Breast epithelium (tissue), 4 donors: Measurements from ENCODE around the gene KDM6B. TPM values are rescaled to one million over a fixed set of nuclear protein-coding genes. Genes with fewer than 3 reads are reported as not detected.
A peak's percentile ranks its signal among the peaks of the same experiment; 100 is the strongest.
"Not testable (repeated sequence)": the region's sequence is repeated elsewhere in the genome, so short reads cannot be mapped to it uniquely, and the experiment has no call there.

Experiments
- DNase-seq, 2 donors: peaks; one replicate each; pipeline ENCODE4 v3.0.0-alpha.2; 2019; ENCODE audit warnings: low spot score in 2 of 2
- H3K27ac ChIP-seq, 2 donors: fragments of 200-600 bp; sonication (generic) in 1 of 2; one replicate each; pipeline ENCODE4 v1.5.1; 2016 to 2019; ENCODE audit warnings: mild to moderate bottlenecking in 1 of 2
- H3K27me3 ChIP-seq, 2 donors: fragments of 200-600 bp; sonication (generic) in 1 of 2; one replicate each; pipeline versions ENCODE4 v1.5.1 to v1.6.0; 2017 to 2019; ENCODE audit warnings: control low read depth in 1 of 2, mild to moderate bottlenecking in 1 of 2
- H3K36me3 ChIP-seq: fragments of 200-600 bp; one replicate; pipeline ENCODE4 v1.5.1; 2019
- H3K4me1 ChIP-seq, 2 donors: fragments of 200-600 bp; sonication (generic); one replicate each; pipeline ENCODE4 v1.5.1; 2016 to 2019; ENCODE audit warnings: control low read depth in 1 of 2
- H3K4me3 ChIP-seq, 3 donors: fragments of 200-600 bp; sonication (generic); 1 replicate in 2 of 3; 2 replicates in 1 of 3; pipeline ENCODE4 v1.5.1; 2016 to 2019; ENCODE audit warnings: mild to moderate bottlenecking in 3 of 3, moderate library complexity in 2 of 3
- H3K9me3 ChIP-seq, 2 donors: fragments of 200-600 bp; sonication (generic) in 1 of 2; one replicate each; pipeline ENCODE4 v1.5.1; 2016 to 2019; ENCODE audit warnings: control low read depth in 1 of 2
- POLR2A ChIP-seq: fragments of 450-650 bp; IDR thresholded peaks from one replicate; pipeline ENCODE4 v1.6.1; 2016; ENCODE audit warnings: antibody characterized with exemption, mild to moderate bottlenecking, moderate library complexity
- POLR2AphosphoS5 ChIP-seq, 3 donors: sonication (generic); formaldehyde crosslinking; IDR thresholded peaks; one replicate each; pipeline ENCODE4 v1.6.1; 2017; ENCODE audit warnings: antibody characterized with exemption in 3 of 3
- intact Hi-C: fragments of 100-400 bp; cut with DNase I; formaldehyde crosslinking; loops from one replicate; pipeline ENCODE4 v1.15.1; 2023; ENCODE audit warnings: low total_unique reads
- total RNA-seq, 3 donors: library from RNA; depleted of rRNA; stranded (reverse); fragments of >200 nt; gene quantifications; one replicate each; pipeline ENCODE4 v1.1.0, GENCODE V29; 2016
- TF ChIP-seq, protein P1 (sequence below), 3 donors: fragments of 450-650 bp; IDR thresholded peaks; one replicate each; pipeline ENCODE4 v1.5.1; 2016 to 2017; ENCODE audit warnings: antibody characterized with exemption in 3 of 3, mild to moderate bottlenecking in 3 of 3, moderate library complexity in 3 of 3

The KDM6B gene
- total RNA-seq, 3 donors from 2014 or later, result 6.4 to 89.7 (median 10.5) TPM

DNA sequence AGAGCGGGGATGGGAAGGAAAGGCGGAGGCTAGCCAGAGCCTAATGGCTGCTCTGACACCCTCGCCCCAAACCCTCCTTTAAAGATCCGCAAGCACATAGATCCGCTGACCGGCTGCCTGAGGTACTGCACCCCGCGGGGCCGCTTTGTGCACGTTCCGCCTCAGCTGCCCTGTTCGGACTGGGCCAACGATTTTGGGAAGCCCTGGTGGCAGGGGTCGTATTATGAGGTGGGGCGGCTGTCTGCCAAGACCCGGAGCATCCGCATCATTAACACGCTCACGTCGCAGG is 24.4 kb downstream of the KDM6B start:
- peak overlapping the region; percentile 95 to 97 for H3K27ac ChIP-seq
- intact Hi-C loops, result loop anchor here (5.0 kb wide), 1 partner anchor 184 kb away; no protein-coding TSS in a partner anchor
- no peaks in the 10 kb centered on the region for H3K36me3 ChIP-seq
- DNase-seq, result peak in 1 of 2 donors; percentile 37
- peaks cover 3 to 21% of the 10 kb centered on the region in 2 donors for H3K4me1 ChIP-seq
- H3K4me3 ChIP-seq, result peak overlapping the region; percentile 55 to 87 (median 73)
- H3K9me3 ChIP-seq, result no peaks in the 10 kb centered on the region
- TF ChIP-seq POLR2A, result no peak
- TF ChIP-seq POLR2AphosphoS5 (IDR thresholded peaks at IDR 0.05), result no peak
- TF ChIP-seq, protein P1, sequence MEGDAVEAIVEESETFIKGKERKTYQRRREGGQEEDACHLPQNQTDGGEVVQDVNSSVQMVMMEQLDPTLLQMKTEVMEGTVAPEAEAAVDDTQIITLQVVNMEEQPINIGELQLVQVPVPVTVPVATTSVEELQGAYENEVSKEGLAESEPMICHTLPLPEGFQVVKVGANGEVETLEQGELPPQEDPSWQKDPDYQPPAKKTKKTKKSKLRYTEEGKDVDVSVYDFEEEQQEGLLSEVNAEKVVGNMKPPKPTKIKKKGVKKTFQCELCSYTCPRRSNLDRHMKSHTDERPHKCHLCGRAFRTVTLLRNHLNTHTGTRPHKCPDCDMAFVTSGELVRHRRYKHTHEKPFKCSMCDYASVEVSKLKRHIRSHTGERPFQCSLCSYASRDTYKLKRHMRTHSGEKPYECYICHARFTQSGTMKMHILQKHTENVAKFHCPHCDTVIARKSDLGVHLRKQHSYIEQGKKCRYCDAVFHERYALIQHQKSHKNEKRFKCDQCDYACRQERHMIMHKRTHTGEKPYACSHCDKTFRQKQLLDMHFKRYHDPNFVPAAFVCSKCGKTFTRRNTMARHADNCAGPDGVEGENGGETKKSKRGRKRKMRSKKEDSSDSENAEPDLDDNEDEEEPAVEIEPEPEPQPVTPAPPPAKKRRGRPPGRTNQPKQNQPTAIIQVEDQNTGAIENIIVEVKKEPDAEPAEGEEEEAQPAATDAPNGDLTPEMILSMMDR (IDR thresholded peaks at IDR 0.05), result peak in 2 of 3 donors; percentile 42 to 56
- H3K27me3 ChIP-seq, result no peaks in the 10 kb centered on the region

DNA sequence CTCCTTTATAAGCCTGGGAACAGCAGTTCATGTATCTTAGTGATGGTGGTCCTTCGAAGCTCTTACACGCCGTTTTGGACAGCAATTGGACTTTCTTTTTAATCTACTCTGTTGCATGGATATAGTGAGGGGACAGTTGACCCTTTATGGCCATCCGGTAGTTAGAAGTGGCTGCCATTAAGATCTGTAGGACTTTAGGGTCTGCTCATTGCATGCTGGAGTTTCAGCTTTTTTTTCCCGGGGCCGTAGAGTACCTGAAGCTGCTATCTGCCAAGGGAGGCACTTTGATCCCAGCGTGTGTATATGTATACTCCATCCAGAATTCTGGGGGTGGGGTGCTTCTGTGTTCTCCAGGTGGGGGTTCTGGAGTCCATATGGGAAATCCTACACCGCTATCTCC is 25.0 kb downstream of the KDM6B start:
- Histone ChIP-seq H3K9me3 (no peaks in the 10 kb centered on the region), H3K36me3 (no peaks in the 10 kb centered on the region), H3K27me3 (no peaks in the 10 kb centered on the region), H3K4me1 (peaks cover 3 to 21% of the 10 kb centered on the region in 2 donors), H3K4me3 (peak overlapping the region in 2 of 3 donors; percentile 73 to 87), H3K27ac (peak overlapping the region; percentile 95 to 97)
- DNase-seq, result peak in 1 of 2 donors; percentile 17
- TF ChIP-seq POLR2A (no peak), POLR2AphosphoS5 (IDR thresholded peaks at IDR 0.05) (no peak)
- TF ChIP-seq, protein P1 (IDR thresholded peaks at IDR 0.05), result no peak
- intact Hi-C loops, result loop anchor here (5.0 kb wide), 1 partner anchor 183 kb away; no protein-coding TSS in a partner anchor

DNA sequence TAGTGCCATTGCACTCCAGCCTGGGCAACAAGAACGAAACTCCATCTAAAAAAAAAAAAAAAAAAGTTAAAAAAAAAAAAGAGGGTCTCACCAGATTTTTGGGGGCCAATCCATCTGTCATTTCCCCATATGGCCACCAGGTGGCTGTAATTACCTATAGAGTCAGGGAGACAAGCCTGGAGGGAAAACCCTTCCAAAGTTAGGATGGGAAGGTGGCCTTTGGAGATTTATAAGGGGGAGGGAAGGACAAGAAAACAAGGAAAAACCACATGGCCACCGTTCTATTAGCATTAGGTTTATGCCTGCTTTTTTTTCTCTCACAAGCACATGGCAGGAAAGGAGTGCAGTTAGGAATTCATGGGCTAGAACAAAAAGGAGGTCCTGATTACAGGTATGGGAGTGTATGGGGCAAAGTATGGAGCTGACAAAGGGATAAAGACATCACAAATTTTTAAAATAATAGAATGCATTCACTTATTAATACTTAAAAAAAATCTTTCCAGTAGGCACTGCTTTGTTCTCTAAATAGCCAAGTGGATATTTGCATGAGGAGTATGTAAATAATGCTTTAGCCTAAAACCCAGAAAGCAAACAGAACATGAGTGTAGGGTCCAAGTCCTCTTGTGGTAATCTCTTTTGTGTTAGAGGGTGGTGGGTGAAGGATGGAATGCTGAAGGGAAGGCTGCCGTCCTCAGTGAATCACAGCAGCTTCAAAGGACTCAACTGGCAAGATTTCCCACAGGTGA is 28.8 kb downstream of the KDM6B start:
- intact Hi-C loops, result loop anchor here (10.0 kb wide), 1 partner anchor 52 kb away; the partner anchor contains the start of gene RNF227
- DNase-seq, result peak in 1 of 2 donors; percentile 45

DNA sequence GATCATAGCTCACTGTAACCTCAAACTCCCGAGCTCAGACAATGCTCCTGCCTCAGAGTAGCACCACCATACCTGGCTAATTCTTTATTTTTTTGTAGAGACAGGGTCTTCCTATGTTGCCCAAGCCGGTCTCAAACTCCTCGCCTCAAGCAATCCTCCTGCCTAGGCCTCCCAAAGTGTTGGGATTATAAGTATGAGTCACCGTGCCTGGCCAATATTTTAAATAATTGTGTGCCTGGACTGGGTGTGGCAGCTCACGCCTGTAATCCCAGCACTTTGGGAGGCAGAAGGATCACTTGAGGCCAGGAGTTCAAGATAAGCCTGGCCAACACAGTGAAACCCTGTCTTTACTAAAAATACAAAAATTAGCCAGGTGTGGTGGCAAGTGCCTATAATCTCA is 30.4 kb downstream of the KDM6B start:
- not testable (repeated sequence) for H3K27ac ChIP-seq, H3K4me1 ChIP-seq, DNase-seq, H3K27me3 ChIP-seq, H3K9me3 ChIP-seq, H3K4me3 ChIP-seq, H3K36me3 ChIP-seq
- intact Hi-C loops, result loop anchor here (10.0 kb wide), 1 partner anchor 50 kb away; the partner anchor contains the start of gene RNF227

More for the DNA sequence above, 28.8 kb downstream of the KDM6B start:
- no peaks in the 10 kb centered on the region for H3K36me3 ChIP-seq
- H3K4me1 ChIP-seq, result peaks cover 0 to 11% of the 10 kb centered on the region in 2 donors
- H3K27me3 ChIP-seq, result no peaks in the 10 kb centered on the region
- no peak overlapping the region for H3K27ac ChIP-seq
- TF ChIP-seq POLR2AphosphoS5 (IDR thresholded peaks at IDR 0.05) (no peak), POLR2A (no peak)
- TF ChIP-seq, protein P1 (IDR thresholded peaks at IDR 0.05), result peak; percentile 89 to 92 (median 91)
- no peak overlapping the region for H3K4me3 ChIP-seq
- no peaks in the 10 kb centered on the region for H3K9me3 ChIP-seq

DNA sequence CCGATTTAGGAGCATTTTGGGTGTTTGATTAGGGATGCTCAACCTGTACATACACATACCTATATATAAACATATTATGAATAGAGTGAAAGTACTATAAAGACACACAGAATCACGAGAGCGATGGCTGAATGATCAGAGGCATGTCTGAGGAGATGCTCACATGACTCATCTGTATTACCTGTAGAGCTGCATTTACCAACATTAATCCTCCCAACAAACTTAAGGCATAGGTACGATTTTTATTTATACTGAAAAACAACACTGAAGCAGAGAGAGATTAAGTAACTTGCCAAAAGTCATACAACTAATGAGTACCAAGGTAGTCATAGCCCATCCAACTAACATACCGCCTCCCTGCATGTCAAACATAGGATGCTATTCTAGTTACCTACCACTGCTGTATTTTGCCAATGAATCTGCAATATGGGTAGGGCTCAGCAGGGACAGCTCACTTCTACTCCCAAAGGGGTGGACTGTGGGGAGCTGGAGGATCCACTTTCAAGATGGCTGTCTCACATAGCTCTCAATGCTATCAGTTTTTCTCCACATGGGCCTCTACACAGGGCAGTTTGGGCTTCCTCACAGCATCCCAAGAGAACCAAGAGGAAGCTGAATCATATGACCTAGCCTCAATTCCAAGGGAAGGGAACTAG is 31.1 kb downstream of the KDM6B start:
- no peak overlapping the region for H3K4me3 ChIP-seq
- H3K9me3 ChIP-seq, result no peaks in the 10 kb centered on the region
- TF ChIP-seq POLR2AphosphoS5 (IDR thresholded peaks at IDR 0.05) (no peak), POLR2A (no peak)
- TF ChIP-seq, protein P1 (IDR thresholded peaks at IDR 0.05), result no peak
- H3K36me3 ChIP-seq, result no peaks in the 10 kb centered on the region
- no peaks in the 10 kb centered on the region for H3K4me1 ChIP-seq
- no peak for DNase-seq
- no peak overlapping the region for H3K27ac ChIP-seq
- H3K27me3 ChIP-seq, result no peaks in the 10 kb centered on the region
- intact Hi-C loops, result loop anchor here (10.0 kb wide), 1 partner anchor 50 kb away; the partner anchor contains the start of gene RNF227
